ENCODE measurements around the gene BATF3.

DNA sequence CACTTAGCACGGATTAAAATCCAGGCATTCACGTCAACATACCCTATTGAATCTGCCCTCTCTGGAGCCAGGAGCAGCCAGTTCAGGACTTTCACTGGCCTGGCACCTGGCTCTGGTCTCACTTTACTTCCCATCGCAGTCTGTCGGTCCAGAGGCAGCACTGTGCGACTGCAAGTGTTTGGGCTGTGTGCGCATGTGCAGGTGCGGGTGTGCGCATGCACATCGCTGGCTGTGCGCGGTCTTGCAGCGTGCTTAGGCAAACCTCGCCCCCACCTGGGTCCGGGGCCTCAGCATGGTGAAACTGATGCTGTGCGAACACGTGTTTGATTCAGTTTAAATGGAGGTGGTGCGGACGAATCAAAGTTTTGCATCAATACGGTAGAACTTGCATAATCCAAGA lies 53.1 kb downstream of the BATF3 start:
- TF ChIP-seq, protein P1, sequence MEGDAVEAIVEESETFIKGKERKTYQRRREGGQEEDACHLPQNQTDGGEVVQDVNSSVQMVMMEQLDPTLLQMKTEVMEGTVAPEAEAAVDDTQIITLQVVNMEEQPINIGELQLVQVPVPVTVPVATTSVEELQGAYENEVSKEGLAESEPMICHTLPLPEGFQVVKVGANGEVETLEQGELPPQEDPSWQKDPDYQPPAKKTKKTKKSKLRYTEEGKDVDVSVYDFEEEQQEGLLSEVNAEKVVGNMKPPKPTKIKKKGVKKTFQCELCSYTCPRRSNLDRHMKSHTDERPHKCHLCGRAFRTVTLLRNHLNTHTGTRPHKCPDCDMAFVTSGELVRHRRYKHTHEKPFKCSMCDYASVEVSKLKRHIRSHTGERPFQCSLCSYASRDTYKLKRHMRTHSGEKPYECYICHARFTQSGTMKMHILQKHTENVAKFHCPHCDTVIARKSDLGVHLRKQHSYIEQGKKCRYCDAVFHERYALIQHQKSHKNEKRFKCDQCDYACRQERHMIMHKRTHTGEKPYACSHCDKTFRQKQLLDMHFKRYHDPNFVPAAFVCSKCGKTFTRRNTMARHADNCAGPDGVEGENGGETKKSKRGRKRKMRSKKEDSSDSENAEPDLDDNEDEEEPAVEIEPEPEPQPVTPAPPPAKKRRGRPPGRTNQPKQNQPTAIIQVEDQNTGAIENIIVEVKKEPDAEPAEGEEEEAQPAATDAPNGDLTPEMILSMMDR (IDR thresholded peaks at IDR 0.05) = no peak
- TF ChIP-seq POLR2A (IDR thresholded peaks at IDR 0.05) = no peak
